MM.1S (cell line): ENCODE results near the gene ABCC8.

Experiments
- DNase-seq: peaks from one replicate; pipeline ENCODE4 v3.0.0-alpha.2; 2015
- H2AFZ ChIP-seq: fragments of 300-600 bp; sonication (generic); 2 replicates; pipeline ENCODE4 v1.6.0; 2016; ENCODE audit warnings: antibody characterized with exemption, low read length
- H3F3A ChIP-seq: fragments of 300-600 bp; sonication (generic); 2 replicates; pipeline ENCODE4 v1.6.1; 2016; ENCODE audit warnings: mild to moderate bottlenecking, antibody characterized with exemption, low read length, moderate library complexity, mixed read lengths; ENCODE audit not compliant: insufficient read depth
- H3K27ac ChIP-seq: fragments of 300-600 bp; sonication (generic); 2 replicates; pipeline ENCODE4 v1.5.1; 2016; ENCODE audit warnings: mild to moderate bottlenecking, low read length
- H3K27me3 ChIP-seq: fragments of 300-600 bp; sonication (generic); replicated peaks from 2 replicates; pipeline ENCODE4 v1.6.0; 2016; ENCODE audit warnings: low read length; ENCODE audit not compliant: insufficient read depth
- H3K36me3 ChIP-seq: fragments of 300-600 bp; sonication (generic); replicated peaks from 2 replicates; pipeline ENCODE4 v1.6.1; 2016; ENCODE audit warnings: mild to moderate bottlenecking, low read length, mixed read lengths; ENCODE audit not compliant: insufficient read depth
- H3K4me1 ChIP-seq: fragments of 300-600 bp; sonication (generic); 2 replicates; pipeline ENCODE4 v1.6.1; 2016; ENCODE audit warnings: low read length, mixed read lengths
- H3K4me2 ChIP-seq: fragments of 300-600 bp; sonication (generic); 2 replicates; pipeline ENCODE4 v1.6.0; 2016; ENCODE audit warnings: low read depth, low read length
- H3K4me3 ChIP-seq: fragments of 300-600 bp; sonication (generic); 2 replicates; pipeline ENCODE4 v1.5.1; 2016; ENCODE audit warnings: low read length, mixed read lengths
- H3K79me2 ChIP-seq: fragments of 300-600 bp; sonication (generic); 2 replicates; pipeline ENCODE4 v1.6.1; 2016; ENCODE audit warnings: mixed run types, low read length, mixed read lengths
- H3K9ac ChIP-seq: fragments of 300-600 bp; sonication (generic); 2 replicates; pipeline ENCODE4 v1.6.1; 2016; ENCODE audit warnings: low read length, mixed read lengths
- H3K9me2 ChIP-seq: fragments of 300-600 bp; sonication (generic); replicated peaks from 2 replicates; pipeline ENCODE4 v1.6.1; 2016; ENCODE audit warnings: mild to moderate bottlenecking, low read length, mixed read lengths; ENCODE audit not compliant: insufficient read depth
- H3K9me3 ChIP-seq: fragments of 300-600 bp; sonication (generic); replicated peaks from 2 replicates; pipeline ENCODE4 v1.6.1; 2016; ENCODE audit warnings: mild to moderate bottlenecking, low read length, mixed read lengths; ENCODE audit not compliant: insufficient read depth
- H4K20me1 ChIP-seq: fragments of 300-600 bp; sonication (generic); 2 replicates; pipeline ENCODE4 v1.6.1; 2016; ENCODE audit warnings: mild to moderate bottlenecking, low read length, moderate library complexity, mixed read lengths; ENCODE audit not compliant: insufficient read depth
- EZH2 ChIP-seq: fragments of 300-600 bp; sonication (generic); optimal IDR thresholded peaks from 2 replicates; pipeline ENCODE3; 2017; ENCODE audit warnings: low read depth, mild to moderate bottlenecking, antibody characterized with exemption, low read length, mixed read lengths
- EZH2phosphoT487 ChIP-seq: fragments of 300-600 bp; sonication (generic); IDR thresholded peaks from 2 replicates; pipeline ENCODE4 v1.6.1; 2018; ENCODE audit warnings: antibody characterized with exemption, low read length
- TF ChIP-seq, protein P1 (sequence below): fragments of 300-600 bp; sonication (generic); IDR thresholded peaks from 2 replicates; pipeline ENCODE4 v1.5.1; 2016; ENCODE audit warnings: antibody characterized with exemption, low read length, mixed read lengths

The ABCC8 gene

GRCh38 chr11:17477084-17477333 is 364 bp upstream of the ABCC8 start:
- H2AFZ ChIP-seq: no peak overlapping the region
- DNase-seq: no peak
- no peaks in the 10 kb centered on the region for H3F3A ChIP-seq
- no peaks in the 10 kb centered on the region for H3K4me1 ChIP-seq
- no peak for TF ChIP-seq EZH2
- TF ChIP-seq EZH2phosphoT487: no peak
- TF ChIP-seq, protein P1, sequence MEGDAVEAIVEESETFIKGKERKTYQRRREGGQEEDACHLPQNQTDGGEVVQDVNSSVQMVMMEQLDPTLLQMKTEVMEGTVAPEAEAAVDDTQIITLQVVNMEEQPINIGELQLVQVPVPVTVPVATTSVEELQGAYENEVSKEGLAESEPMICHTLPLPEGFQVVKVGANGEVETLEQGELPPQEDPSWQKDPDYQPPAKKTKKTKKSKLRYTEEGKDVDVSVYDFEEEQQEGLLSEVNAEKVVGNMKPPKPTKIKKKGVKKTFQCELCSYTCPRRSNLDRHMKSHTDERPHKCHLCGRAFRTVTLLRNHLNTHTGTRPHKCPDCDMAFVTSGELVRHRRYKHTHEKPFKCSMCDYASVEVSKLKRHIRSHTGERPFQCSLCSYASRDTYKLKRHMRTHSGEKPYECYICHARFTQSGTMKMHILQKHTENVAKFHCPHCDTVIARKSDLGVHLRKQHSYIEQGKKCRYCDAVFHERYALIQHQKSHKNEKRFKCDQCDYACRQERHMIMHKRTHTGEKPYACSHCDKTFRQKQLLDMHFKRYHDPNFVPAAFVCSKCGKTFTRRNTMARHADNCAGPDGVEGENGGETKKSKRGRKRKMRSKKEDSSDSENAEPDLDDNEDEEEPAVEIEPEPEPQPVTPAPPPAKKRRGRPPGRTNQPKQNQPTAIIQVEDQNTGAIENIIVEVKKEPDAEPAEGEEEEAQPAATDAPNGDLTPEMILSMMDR: no peak
- no peak overlapping the region for H3K27ac ChIP-seq
- no peaks in the 10 kb centered on the region for H3K36me3 ChIP-seq
- H3K4me2 ChIP-seq: no peak overlapping the region
- H3K9me2 ChIP-seq: no peaks in the 10 kb centered on the region
- no peak overlapping the region for H3K9ac ChIP-seq
- no peaks in the 10 kb centered on the region for H4K20me1 ChIP-seq
- no peak overlapping the region for H3K4me3 ChIP-seq
- no peaks in the 10 kb centered on the region for H3K9me3 ChIP-seq
- no peaks in the 10 kb centered on the region for H3K79me2 ChIP-seq
- H3K27me3 ChIP-seq: peaks cover 29% of the 10 kb centered on the region

DNA sequence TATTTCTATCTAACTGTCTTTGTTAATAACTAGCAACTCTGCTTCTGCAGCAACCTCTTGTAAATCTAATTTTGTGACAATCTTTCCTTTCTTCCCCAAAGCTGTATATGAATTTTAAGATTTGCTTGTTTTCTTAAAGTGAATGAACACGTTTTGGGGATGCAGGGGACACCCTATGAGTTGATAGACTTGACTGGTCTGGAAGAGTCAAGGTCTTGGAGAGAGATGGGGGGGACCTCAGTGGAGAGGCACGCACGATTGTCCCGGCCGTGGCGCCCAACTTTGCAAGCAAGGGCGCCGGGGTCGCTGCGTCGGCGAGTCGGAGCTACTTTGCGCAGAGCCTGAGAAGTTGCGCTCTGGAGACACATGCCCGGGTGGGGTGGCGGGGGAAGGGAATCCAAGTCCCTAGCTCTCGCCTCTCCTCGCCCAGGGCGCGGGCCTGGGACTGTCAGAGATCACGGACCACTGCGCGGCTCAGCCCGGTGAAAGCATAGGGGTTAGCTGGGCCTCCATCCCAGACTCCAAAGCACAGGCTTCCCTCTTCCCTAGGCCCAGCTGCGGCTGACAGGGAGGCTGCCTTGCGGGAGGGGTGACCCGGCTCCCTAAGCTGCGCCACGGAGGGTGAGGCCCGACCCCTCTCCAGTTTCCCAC is 854 bp downstream of the ABCC8 start:
- H3K79me2 ChIP-seq: no peaks in the 10 kb centered on the region
- no peaks in the 10 kb centered on the region for H3K36me3 ChIP-seq
- no peaks in the 10 kb centered on the region for H3K4me1 ChIP-seq
- H3K9me2 ChIP-seq: no peaks in the 10 kb centered on the region
- no peaks in the 10 kb centered on the region for H3K9me3 ChIP-seq
- no peaks in the 10 kb centered on the region for H4K20me1 ChIP-seq
- no peak overlapping the region for H3K4me3 ChIP-seq
- no peak overlapping the region for H3K9ac ChIP-seq
- H2AFZ ChIP-seq: no peak overlapping the region
- no peak overlapping the region for H3K27ac ChIP-seq
- DNase-seq: no peak
- TF ChIP-seq EZH2phosphoT487 (no peak), EZH2 (no peak)
- TF ChIP-seq, protein P1: no peak
- peaks cover 29% of the 10 kb centered on the region for H3K27me3 ChIP-seq
- H3F3A ChIP-seq: no peaks in the 10 kb centered on the region
- no peak overlapping the region for H3K4me2 ChIP-seq

DNA sequence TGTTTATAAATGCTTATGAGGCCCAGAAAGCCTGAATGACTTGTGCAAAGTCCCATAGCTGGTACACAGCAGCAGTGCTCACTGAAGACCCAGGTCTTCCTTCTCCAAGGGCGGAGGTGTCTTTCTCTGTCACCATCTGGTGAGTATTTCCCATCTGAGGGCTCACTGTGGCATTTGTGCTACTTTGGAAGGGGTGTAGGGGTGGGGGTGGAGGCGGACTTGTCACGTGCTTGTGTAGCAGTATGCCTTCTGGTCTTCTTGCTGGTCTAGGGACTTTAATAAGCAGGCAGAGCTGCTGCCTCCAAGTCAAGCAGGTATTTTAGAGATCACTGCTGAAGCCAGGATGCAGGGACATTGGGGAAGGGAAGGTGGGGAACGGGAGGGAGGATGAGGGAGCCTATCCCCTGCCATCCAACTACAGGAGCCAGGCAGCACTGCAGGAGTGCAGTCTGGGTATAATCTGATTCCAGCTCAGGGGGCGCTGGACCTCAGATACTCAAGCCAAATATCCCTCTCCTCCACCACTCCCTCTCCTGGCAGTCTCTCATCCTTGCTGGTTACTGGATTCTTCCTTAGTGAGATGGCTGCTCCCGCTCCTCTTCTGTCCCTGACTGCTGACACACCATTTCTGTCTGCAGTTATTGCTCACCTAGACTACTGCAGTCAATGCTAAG is 3.4 kb downstream of the ABCC8 start:
- H3K4me2 ChIP-seq: no peak overlapping the region
- H3K9me2 ChIP-seq: no peaks in the 10 kb centered on the region
- H3F3A ChIP-seq: no peaks in the 10 kb centered on the region
- no peak overlapping the region for H2AFZ ChIP-seq
- no peaks in the 10 kb centered on the region for H3K79me2 ChIP-seq
- H3K27ac ChIP-seq: no peak overlapping the region
- H3K27me3 ChIP-seq: peaks cover 29% of the 10 kb centered on the region
- no peak overlapping the region for H3K4me3 ChIP-seq
- no peak for DNase-seq
- H3K36me3 ChIP-seq: no peaks in the 10 kb centered on the region
- TF ChIP-seq EZH2phosphoT487 (no peak), EZH2 (no peak)
- TF ChIP-seq, protein P1: no peak
- H3K4me1 ChIP-seq: no peaks in the 10 kb centered on the region
- H4K20me1 ChIP-seq: no peaks in the 10 kb centered on the region
- H3K9me3 ChIP-seq: no peaks in the 10 kb centered on the region
- H3K9ac ChIP-seq: no peak overlapping the region
